ENCODE measurements around the gene DNAJC22. TPM values are rescaled to one million over a fixed set of nuclear protein-coding genes. Genes with fewer than 3 reads are reported as not detected.

Gene DNAJC22
- total RNA-seq, 1 donor from 2014 or later, result 15.3 TPM

- Mint-ChIP-seq H3K9me3 (no peaks in the 10 kb centered on the region), H3K27me3 (ENCODE audit: low read depth) (peaks cover 8% of the 10 kb centered on the region), H3K27ac (peak within 1 kb of the TSS; percentile 92), H3K4me3 (peak within 1 kb of the TSS; percentile 95), H3K36me3 (peaks cover 5% of the 10 kb centered on the region), H3K4me1 (peaks cover 19% of the 10 kb centered on the region)
- no peak for TF ChIP-seq CTCF (IDR thresholded peaks at IDR 0.05; ENCODE audit: unreplicated experiment)
- DNase-seq (ENCODE audit: low spot score in 2 of 2, unreplicated experiment in 2 of 2), result peak; percentile 91 to 96
Observed at GRCh38 chr12:49322708-49323523, 23.8 kb upstream of the DNAJC22 start, which contains the start of gene TROAP. TSS of gene TROAP (plus strand) at chr12:49323255. CDS start at chr12:49323609, 354 bp downstream.

DNA sequence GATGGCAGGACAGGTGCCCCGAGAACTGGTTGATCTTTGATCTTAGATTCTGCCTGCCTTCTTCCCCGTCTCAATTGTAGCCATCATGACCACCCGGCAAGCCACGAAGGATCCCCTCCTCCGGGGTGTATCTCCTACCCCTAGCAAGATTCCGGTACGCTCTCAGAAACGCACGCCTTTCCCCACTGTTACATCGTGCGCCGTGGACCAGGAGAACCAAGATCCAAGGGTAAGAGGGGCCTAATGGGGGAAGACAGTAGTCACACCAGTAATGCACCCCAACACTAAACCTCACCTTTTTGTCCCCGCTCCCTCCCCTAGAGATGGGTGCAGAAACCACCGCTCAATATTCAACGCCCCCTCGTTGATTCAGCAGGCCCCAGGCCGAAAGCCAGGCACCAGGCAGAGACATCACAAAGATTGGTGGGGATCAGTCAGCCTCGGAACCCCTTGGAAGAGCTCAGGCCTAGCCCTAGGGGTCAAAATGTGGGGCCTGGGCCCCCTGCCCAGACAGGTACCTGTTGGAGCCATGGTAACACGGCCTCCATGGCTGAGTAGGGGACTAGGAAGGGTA, 23.1 kb upstream of the DNAJC22 start:
- H3K4me3 Mint-ChIP-seq, result peak overlapping the region; percentile 95
- no peaks in the 10 kb centered on the region for H3K9me3 Mint-ChIP-seq
- H3K4me1 Mint-ChIP-seq, result peaks cover 19% of the 10 kb centered on the region
- H3K27me3 Mint-ChIP-seq (ENCODE audit: low read depth), result peaks cover 8% of the 10 kb centered on the region
- DNase-seq (ENCODE audit: low spot score in 2 of 2, unreplicated experiment in 2 of 2), result no peak
- peaks cover 6% of the 10 kb centered on the region for H3K36me3 Mint-ChIP-seq
- TF ChIP-seq CTCF (IDR thresholded peaks at IDR 0.05; ENCODE audit: unreplicated experiment), result no peak
- H3K27ac Mint-ChIP-seq, result peak overlapping the region; percentile 92

DNA sequence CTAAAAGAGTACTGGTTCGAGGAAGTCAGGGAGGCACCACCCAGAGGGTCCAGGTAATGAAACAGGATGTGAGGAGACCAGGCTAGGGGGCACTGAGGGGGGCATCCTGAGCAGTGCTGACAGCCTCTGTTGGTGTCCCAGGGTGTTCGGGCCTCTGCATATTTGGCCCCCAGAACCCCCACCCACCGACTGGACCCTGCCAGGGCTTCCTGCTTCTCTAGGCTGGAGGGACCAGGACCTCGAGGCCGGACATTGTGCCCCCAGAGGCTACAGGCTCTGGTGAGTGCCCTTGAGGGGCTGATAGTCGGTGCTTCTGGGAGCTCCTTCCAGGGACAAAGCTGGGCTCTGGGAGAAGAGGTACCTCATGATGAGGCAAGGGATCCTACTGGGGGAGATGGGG, 21.1 kb upstream of the DNAJC22 start:
- Mint-ChIP-seq H3K9me3 (no peaks in the 10 kb centered on the region), H3K27ac (no peak overlapping the region), H3K4me3 (no peak overlapping the region), H3K36me3 (peaks cover 6% of the 10 kb centered on the region), H3K27me3 (ENCODE audit: low read depth) (no peaks in the 10 kb centered on the region), H3K4me1 (peaks cover 19% of the 10 kb centered on the region)
- DNase-seq (ENCODE audit: low spot score in 2 of 2, unreplicated experiment in 2 of 2), result no peak
- no peak for TF ChIP-seq CTCF (IDR thresholded peaks at IDR 0.05; ENCODE audit: unreplicated experiment)

- no peak for DNase-seq (ENCODE audit: low spot score in 2 of 2, unreplicated experiment in 2 of 2)
- no peaks in the 10 kb centered on the region for H3K9me3 Mint-ChIP-seq
- no peak overlapping the region for H3K4me3 Mint-ChIP-seq
- no peak for TF ChIP-seq CTCF (IDR thresholded peaks at IDR 0.05; ENCODE audit: unreplicated experiment)
- no peak overlapping the region for H3K27ac Mint-ChIP-seq
- H3K36me3 Mint-ChIP-seq, result peaks cover 7% of the 10 kb centered on the region
- H3K4me1 Mint-ChIP-seq, result peaks cover 22% of the 10 kb centered on the region
- no peaks in the 10 kb centered on the region for H3K27me3 Mint-ChIP-seq (ENCODE audit: low read depth)
Observed at GRCh38 chr12:49327368-49327767, 19.3 kb upstream of the DNAJC22 start.

GRCh38 chr12:49327887-49328286, 18.8 kb upstream of the DNAJC22 start:
- no peak overlapping the region for H3K27ac Mint-ChIP-seq
- H3K4me1 Mint-ChIP-seq, result peaks cover 21% of the 10 kb centered on the region
- peaks cover 7% of the 10 kb centered on the region for H3K36me3 Mint-ChIP-seq
- TF ChIP-seq CTCF (IDR thresholded peaks at IDR 0.05; ENCODE audit: unreplicated experiment), result no peak
- H3K4me3 Mint-ChIP-seq, result no peak overlapping the region
- H3K9me3 Mint-ChIP-seq, result no peaks in the 10 kb centered on the region
- DNase-seq (ENCODE audit: low spot score in 2 of 2, unreplicated experiment in 2 of 2), result no peak
- H3K27me3 Mint-ChIP-seq (ENCODE audit: low read depth), result no peaks in the 10 kb centered on the region
